ENCODE data around the gene BACH2. TPM values are rescaled to one million over a fixed set of nuclear protein-coding genes. Genes with fewer than 3 reads are reported as not detected.

BACH2 gene
- total and polyA plus RNA-seq, 2 of the 8 experiments (the other 6 are each of a cell fraction or from before 2014, with no cell fraction given): 1.9 to 5.9 TPM

GRCh38 chr6:90098627-90099026, 198.0 kb downstream of the BACH2 start:
- no peak overlapping the region for H2BK5ac ChIP-seq (ENCODE audit: low read depth, low read length)
- H3K27ac ChIP-seq (ENCODE audit: low read depth, low read length): no peak overlapping the region
- H2BK15ac ChIP-seq (ENCODE audit: low read length): no peak overlapping the region
- H2BK12ac ChIP-seq (ENCODE audit: low read depth, low read length): no peak overlapping the region
- no peaks in the 10 kb centered on the region for H3K9me3 ChIP-seq (ENCODE audit: insufficient read depth in 2 of 2, low read depth in 1 of 2, low read length in 1 of 2)
- no peak overlapping the region for H3K14ac ChIP-seq (ENCODE audit: insufficient read length)
- H4K8ac ChIP-seq (ENCODE audit: extremely low read depth, insufficient read depth, low read length): no peak overlapping the region
- no peak overlapping the region for H2BK20ac ChIP-seq (ENCODE audit: low read length)
- H4K91ac ChIP-seq (replicated peaks; ENCODE audit: insufficient read length, low read length): no peak overlapping the region
- no peak overlapping the region for H3K9ac ChIP-seq (replicated peaks in 1 of 4; ENCODE audit: extremely low read depth in 1 of 4, low read depth in 3 of 4, low read length in 3 of 4)
- H3K18ac ChIP-seq (ENCODE audit: extremely low read depth, low read length): no peak overlapping the region
- no peaks in the 10 kb centered on the region for H4K20me1 ChIP-seq (replicated peaks in 1 of 2; ENCODE audit: control insufficient read depth in 1 of 2, insufficient read depth in 2 of 2, low read length in 2 of 2)
- no peaks in the 10 kb centered on the region for H3K27me3 ChIP-seq (replicated peaks in 1 of 4; ENCODE audit: control insufficient read depth in 3 of 4, extremely low read depth in 1 of 4, insufficient read depth in 3 of 4, low read length in 3 of 4)
- no peaks in the 10 kb centered on the region for H3K4me1 ChIP-seq (replicated peaks in 1 of 4; ENCODE audit: control insufficient read depth in 3 of 4, insufficient read depth in 4 of 4, low read length in 3 of 4)
- no peak overlapping the region for H3K4ac ChIP-seq (replicated peaks; ENCODE audit: insufficient read length, low read depth, low read length)
- H3K36me3 ChIP-seq (ENCODE audit: control insufficient read depth in 2 of 4, insufficient read depth in 4 of 4, low read length in 3 of 4): no peaks in the 10 kb centered on the region
- peaks cover 2% of the 10 kb centered on the region; the same call in 1 of the 2 replicates for H3K23me2 ChIP-seq (ENCODE audit: low read depth, low read length)
- H3K4me2 ChIP-seq (ENCODE audit: insufficient read depth in 1 of 2, low read depth in 2 of 2, low read length in 2 of 2): no peak overlapping the region
- no peak overlapping the region for H2BK120ac ChIP-seq (replicated peaks; ENCODE audit: low read depth, low read length)
- 82% methylated on average over 6 of the region's 6 CpGs; no CpG with 5 or more reads in 1 of the 2 experiments for WGBS, 2 experiments (ENCODE audit: extremely low coverage in 1 of 2, insufficient coverage in 1 of 2, insufficient read length in 1 of 2, insufficient replicate concordance in 2 of 2, low coverage in 1 of 2, low lambda C conversion rate in 2 of 2, missing lambda C conversion rate in 1 of 2)
- no peak overlapping the region for H3K4me3 ChIP-seq (ENCODE audit: extremely low read depth in 1 of 4, insufficient read depth in 2 of 4, low read depth in 3 of 4, low read length in 4 of 4)
- no peaks in the 10 kb centered on the region for H3K79me2 ChIP-seq (ENCODE audit: control insufficient read depth in 1 of 2, insufficient read depth in 2 of 2, low read length in 2 of 2)
- DNase-seq (ENCODE audit: low read depth in 1 of 2, low spot score in 2 of 2) (no peak), FAIRE-seq (no peak)
- H3K79me1 ChIP-seq (ENCODE audit: low read depth, low read length): no peaks in the 10 kb centered on the region
- POLR2A ChIA-PET (ENCODE audit: partially characterized antibody): interaction anchor here (0.7 kb wide), 1 partner anchor 120 kb away, joined by 4 read pairs; no protein-coding TSS in a partner anchor
- no peak overlapping the region for H4K5ac ChIP-seq (ENCODE audit: insufficient read length, low read depth, low read length)
- no peak overlapping the region for H2AFZ ChIP-seq (ENCODE audit: low read length)
- H3K23ac ChIP-seq (ENCODE audit: insufficient read length): no peak overlapping the region
- no peak overlapping the region for H3K56ac ChIP-seq (replicated peaks; ENCODE audit: insufficient read length, low read depth, low read length)
- CTCF ChIA-PET (ENCODE audit: partially characterized antibody): interaction anchor here (0.7 to 1.7 kb wide), 6 partner anchors 9 to 118 kb away, joined by 3 to 7 read pairs (median 3); no protein-coding TSS in a partner anchor
- H2AK5ac ChIP-seq (ENCODE audit: low read depth, low read length): no peak overlapping the region
- TF ChIP-seq ATF2 (IDR thresholded peaks at IDR 0.05; ENCODE audit: low read length) (no peak), NRF1 (IDR thresholded peaks at IDR 0.05; ENCODE audit: low read depth, low read length) (no peak), CTBP2 (IDR thresholded peaks at IDR 0.05; ENCODE audit: borderline replicate concordance, insufficient read depth, insufficient read length, low read length) (no peak), KDM5A (IDR thresholded peaks at IDR 0.05; ENCODE audit: low read length) (no peak)
